Endothelial cell (in vitro differentiated cells): ENCODE data around the gene ABCG1. TPM values are rescaled to one million over a fixed set of nuclear protein-coding genes. Genes with fewer than 3 reads are reported as not detected.

Experiments used
- DNase-seq: peaks from one replicate; pipeline ENCODE4 v3.0.0; 2021; ENCODE audit warnings: low spot score
- H3K27ac Mint-ChIP-seq: one replicate; pipeline ENCODE4 v1.8.0; 2021; ENCODE audit warnings: mixed read lengths, inconsistent platforms; ENCODE audit not compliant: unreplicated experiment
- H3K27me3 Mint-ChIP-seq: one replicate; pipeline ENCODE4 v1.8.0; 2021; ENCODE audit warnings: mild to moderate bottlenecking, moderate library complexity, mixed read lengths, inconsistent platforms; ENCODE audit not compliant: unreplicated experiment
- H3K36me3 Mint-ChIP-seq: one replicate; pipeline ENCODE4 v1.8.0; 2021; ENCODE audit warnings: mild to moderate bottlenecking, low read depth, mixed read lengths, inconsistent platforms; ENCODE audit not compliant: unreplicated experiment
- H3K4me1 Mint-ChIP-seq: one replicate; pipeline ENCODE4 v1.8.0; 2021; ENCODE audit warnings: mild to moderate bottlenecking, mixed read lengths, inconsistent platforms; ENCODE audit not compliant: unreplicated experiment
- H3K4me3 Mint-ChIP-seq: one replicate; pipeline ENCODE4 v1.8.0; 2021; ENCODE audit warnings: mild to moderate bottlenecking, mixed read lengths, inconsistent platforms; ENCODE audit not compliant: unreplicated experiment
- H3K9me3 Mint-ChIP-seq: one replicate; pipeline ENCODE4 v1.8.0; 2021; ENCODE audit warnings: mixed read lengths, inconsistent platforms; ENCODE audit not compliant: unreplicated experiment
- CTCF ChIP-seq: fragments of 200-600 bp; sonication (generic); IDR thresholded peaks from one replicate; pipeline ENCODE4 v1.5.0; 2021; ENCODE audit warnings: antibody characterized with exemption; ENCODE audit not compliant: unreplicated experiment
- total RNA-seq: library from RNA; stranded (reverse); fragmentation: NEBNext Ultra II Directional; extraction: Animal tissue kit (Norgen Biotek cat#: 25700); gene quantifications from one replicate; pipeline ENCODE4 v1.2.1, GENCODE V29; 2021; ENCODE audit not compliant: unreplicated experiment

ABCG1 gene
- total RNA-seq, 1 donor from 2014 or later, result 48.9 TPM

- DNase-seq, result no peak
- Mint-ChIP-seq H3K27ac (peak overlapping the region; percentile 72), H3K36me3 (peaks cover 9% of the 10 kb centered on the region), H3K27me3 (no peaks in the 10 kb centered on the region), H3K4me3 (no peak overlapping the region), H3K9me3 (no peaks in the 10 kb centered on the region), H3K4me1 (peaks cover 22% of the 10 kb centered on the region)
- TF ChIP-seq CTCF, result no peak
Observed at GRCh38 chr21:42301371-42302075, 82.6 kb downstream of the ABCG1 start.

- H3K27ac Mint-ChIP-seq, result peak overlapping the region; percentile 72
- peaks cover 26% of the 10 kb centered on the region for H3K4me1 Mint-ChIP-seq
- no peaks in the 10 kb centered on the region for H3K9me3 Mint-ChIP-seq
- TF ChIP-seq CTCF, result no peak
- DNase-seq, result no peak
- no peaks in the 10 kb centered on the region for H3K27me3 Mint-ChIP-seq
- H3K36me3 Mint-ChIP-seq, result peaks cover 2% of the 10 kb centered on the region
- H3K4me3 Mint-ChIP-seq, result no peak overlapping the region
Observed at GRCh38 chr21:42302076-42302650, 83.2 kb downstream of the ABCG1 start.

GRCh38 chr21:42302794-42303193 lies 83.9 kb downstream of the ABCG1 start:
- peak overlapping the region; percentile 13 for H3K27ac Mint-ChIP-seq

GRCh38 chr21:42303443-42303842 lies 84.5 kb downstream of the ABCG1 start:
- H3K36me3 Mint-ChIP-seq, result no peaks in the 10 kb centered on the region
- peaks cover 4% of the 10 kb centered on the region for H3K27me3 Mint-ChIP-seq
- H3K27ac Mint-ChIP-seq, result no peak overlapping the region
- no peaks in the 10 kb centered on the region for H3K9me3 Mint-ChIP-seq
- H3K4me3 Mint-ChIP-seq, result no peak overlapping the region
- no peak for DNase-seq
- TF ChIP-seq CTCF, result no peak
- H3K4me1 Mint-ChIP-seq, result peaks cover 23% of the 10 kb centered on the region

More at GRCh38 chr21:42302794-42303193, 83.9 kb downstream of the ABCG1 start:
- no peaks in the 10 kb centered on the region for H3K9me3 Mint-ChIP-seq
- H3K4me1 Mint-ChIP-seq, result peaks cover 23% of the 10 kb centered on the region
- peaks cover 4% of the 10 kb centered on the region for H3K27me3 Mint-ChIP-seq
- TF ChIP-seq CTCF, result no peak
- no peak overlapping the region for H3K4me3 Mint-ChIP-seq
- H3K36me3 Mint-ChIP-seq, result no peaks in the 10 kb centered on the region
- DNase-seq, result no peak
